Stimulated activated CD8-positive, alpha-beta memory T cell treated with anti-CD3 and anti-CD28 coated beads, Interleukin-12 subunit alpha, Interleukin-12 subunit beta, amount 100 ng/mL, for 1 hour (primary cell): ENCODE measurements around the gene TTL.
"Not testable (repeated sequence)": the region's sequence is repeated elsewhere in the genome, so short reads cannot be mapped to it uniquely, and the experiment has no call there.

Experiments used
- DNase-seq: peaks from one replicate; pipeline ENCODE4 v3.0.0-alpha.2; 2020; ENCODE audit warnings: low read depth

The TTL gene

DNA sequence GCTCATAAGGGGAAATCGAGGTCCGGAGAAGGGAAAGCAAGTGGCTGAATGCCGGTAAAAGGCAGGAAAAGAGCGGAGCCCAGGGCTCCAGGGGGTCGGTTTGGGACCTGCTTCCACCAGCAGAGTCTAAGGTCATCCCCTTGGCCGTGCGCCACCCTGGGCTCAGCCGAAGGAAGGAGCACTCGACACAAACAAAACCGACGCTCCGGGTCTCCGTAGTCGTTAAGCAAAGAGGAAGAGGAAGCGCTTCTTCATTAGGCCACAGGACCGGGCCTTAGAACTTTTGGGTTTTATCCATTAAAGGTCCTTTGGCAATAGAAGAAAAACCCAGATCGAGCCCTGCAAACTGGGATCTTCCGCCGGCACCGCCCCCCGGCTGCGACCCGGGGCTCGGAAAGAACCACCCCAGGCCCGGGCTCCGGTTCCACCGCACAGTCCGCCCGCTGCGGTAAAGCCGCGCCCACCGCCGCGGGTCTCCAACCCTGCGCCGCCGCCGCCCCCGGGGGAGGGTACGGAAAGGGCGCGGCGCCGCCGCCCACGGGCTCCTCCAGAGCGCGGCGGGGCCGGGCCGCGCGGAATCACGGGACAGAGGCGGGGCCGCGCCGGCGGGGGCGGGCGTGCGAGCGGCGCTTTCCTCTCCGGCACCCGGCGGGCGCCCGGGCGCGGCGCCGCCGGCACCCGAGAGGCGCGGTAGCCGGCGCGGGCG, at the start of gene TTL:
TSS of gene TTL (plus strand) at position 629 of the 706 bp plus-strand sequence. CDS start 189 bp downstream, outside the sequence.
- peak; percentile 60 for DNase-seq

GRCh38 chr2:112432390-112432734, 49.6 kb upstream of the TTL start:
- not testable (repeated sequence) for DNase-seq

- not testable (repeated sequence) for DNase-seq
These were observed 49.0 kb upstream of the TTL start for GRCh38 chr2:112432735-112433479.

GRCh38 chr2:112433480-112433879, 48.5 kb upstream of the TTL start, which contains the start of gene RGPD8:
TSS of gene RGPD8 (minus strand) at chr2:112433645. CDS start at chr2:112433453, 192 bp downstream.
- DNase-seq: peak; percentile 72

DNA sequence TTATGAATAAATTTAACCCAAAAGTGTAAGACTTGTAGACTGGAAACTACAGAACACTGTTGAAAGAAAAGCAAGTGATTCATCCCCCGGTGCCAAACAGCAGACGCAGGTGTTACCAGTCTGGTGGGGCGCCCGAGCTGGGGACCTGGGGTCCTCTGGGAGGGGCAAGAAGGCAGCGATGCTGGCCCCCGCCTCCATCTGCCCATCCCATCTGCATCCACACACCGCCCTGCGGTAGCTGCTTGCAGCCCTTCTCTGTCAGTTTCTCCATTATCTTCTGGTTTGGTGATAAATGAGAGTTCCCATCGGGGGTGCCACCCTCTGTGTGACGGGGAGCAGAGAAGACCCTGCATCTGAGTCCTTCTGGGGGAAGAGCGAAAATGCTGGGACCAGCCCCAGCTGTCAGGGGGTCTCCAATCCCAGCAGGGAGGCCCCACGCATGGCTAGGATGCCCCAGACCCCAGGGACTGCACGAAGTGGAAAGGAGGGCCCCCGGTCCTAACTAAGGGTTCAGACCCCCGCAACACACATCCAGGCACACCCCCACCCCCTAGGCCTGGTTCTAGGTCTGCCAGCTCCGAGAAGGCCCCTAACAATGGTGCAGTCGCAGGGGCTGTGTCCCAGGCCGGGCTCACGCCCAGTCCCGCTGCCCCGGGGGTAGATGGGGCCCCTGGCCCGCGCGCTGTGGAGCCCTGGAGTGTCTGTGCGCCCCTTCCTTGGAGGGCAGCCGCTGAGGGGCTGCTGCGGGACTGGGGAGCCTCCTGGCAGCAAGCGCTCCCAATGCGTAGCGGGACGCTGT, 47.8 kb upstream of the TTL start:
- DNase-seq: no peak

- DNase-seq: not testable (repeated sequence)
These were observed 46.9 kb upstream of the TTL start for GRCh38 chr2:112434890-112435715.

DNA sequence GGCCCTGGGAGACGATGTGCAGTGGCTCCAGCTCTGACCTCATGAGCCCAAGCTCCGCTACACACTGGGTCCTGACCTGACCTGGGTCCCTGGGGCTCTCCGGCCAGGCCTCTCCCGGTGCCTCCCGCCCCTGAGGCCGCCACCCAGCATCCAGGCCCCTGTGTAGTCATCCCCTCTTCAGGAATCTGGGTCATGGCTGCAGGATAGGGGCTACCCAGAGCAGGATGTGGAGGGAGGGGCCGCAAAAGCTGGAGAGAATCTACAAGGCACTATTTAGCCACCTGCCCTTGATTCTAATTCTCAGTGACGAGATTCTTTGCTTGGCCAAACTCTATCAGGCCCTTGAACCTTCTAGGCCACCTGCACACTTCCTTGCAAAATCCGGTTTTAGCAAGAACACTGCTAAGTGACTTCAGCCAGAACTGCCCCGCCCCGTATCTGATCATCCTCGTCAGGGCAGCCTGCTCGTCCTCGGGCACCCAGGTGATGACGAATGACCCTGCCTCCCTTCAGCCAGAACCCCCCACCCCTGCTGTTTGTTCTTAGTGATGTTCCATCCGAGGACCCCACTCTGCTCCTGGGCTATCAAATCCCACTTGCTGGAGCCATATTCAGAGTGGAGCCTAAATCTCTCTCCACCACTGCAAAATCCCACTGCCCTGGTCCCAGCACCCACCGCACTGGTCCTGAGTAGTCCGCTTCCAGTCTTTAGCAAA, 46.1 kb upstream of the TTL start:
- not testable (repeated sequence) for DNase-seq

GRCh38 chr2:112436993-112437392, 45.0 kb upstream of the TTL start:
- not testable (repeated sequence) for DNase-seq

GRCh38 chr2:112437405-112437831, 44.5 kb upstream of the TTL start:
- not testable (repeated sequence) for DNase-seq

DNA sequence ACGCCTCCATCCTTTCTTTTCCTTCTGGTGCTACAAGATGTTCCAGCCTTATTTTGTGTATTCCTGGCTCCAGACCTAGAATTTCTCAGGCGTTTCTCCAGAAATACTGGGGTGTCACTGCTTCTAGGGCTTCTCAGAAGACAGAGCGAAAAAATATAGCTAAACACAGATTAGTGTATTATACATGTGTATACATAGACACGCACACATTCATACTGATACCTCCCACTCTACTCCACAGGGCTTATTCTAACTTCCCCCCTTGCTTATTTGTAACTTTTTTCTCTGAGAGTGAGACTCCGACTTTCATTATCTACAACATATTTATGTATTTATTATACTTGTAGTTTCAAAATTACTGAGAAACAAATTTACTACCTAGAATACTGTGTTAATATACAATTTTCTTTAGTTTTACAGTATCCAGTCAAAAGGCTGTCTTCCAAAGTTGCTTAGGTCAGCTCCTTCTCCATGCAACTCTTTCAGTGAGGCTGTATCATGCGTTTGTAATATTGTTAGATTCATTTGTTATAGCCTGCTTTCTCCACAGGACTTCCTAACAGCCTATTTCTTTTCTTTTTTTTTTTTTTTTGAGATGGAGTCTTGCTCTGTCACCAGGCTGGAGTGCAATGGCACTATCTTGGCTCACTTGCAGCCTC, 43.2 kb upstream of the TTL start:
- not testable (repeated sequence) for DNase-seq

DNA sequence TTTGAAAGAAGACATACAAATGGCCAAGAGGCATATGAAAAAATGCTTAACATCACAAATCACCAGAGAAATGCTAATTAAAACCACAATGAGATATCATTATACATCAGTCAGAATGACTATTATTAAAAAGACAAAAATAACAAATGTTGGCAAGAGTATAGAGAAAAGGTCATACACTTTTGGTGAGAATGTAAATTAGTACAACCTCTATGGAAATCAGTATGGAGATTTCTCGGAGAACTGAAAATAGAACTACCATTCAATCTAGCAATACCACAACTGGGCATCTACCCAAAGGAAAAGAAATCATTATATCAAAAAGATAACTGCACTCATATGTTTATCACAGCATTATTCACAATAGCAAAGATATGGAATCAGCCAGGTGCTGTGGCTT, 37.7 kb upstream of the TTL start:
- not testable (repeated sequence) for DNase-seq

DNA sequence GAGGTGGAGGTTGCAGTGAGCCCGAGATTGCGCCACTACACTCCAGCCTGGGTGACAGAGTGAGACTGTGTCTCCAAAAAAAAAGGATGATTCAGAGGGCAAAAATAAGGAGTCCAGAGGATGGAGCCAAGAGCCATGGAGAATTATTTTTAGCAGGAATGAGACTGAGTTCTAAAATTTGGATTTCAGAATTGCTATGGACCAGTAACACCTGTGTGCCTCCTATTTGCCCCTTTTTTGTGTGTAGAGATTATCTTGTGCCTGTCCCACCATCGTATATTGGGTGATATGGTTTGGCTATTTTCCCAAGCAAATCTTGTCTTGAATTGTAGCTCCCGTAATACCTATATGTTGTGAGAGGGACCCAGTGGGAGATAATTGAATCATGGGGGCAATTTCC, 32.1 kb upstream of the TTL start:
- DNase-seq: no peak

DNA sequence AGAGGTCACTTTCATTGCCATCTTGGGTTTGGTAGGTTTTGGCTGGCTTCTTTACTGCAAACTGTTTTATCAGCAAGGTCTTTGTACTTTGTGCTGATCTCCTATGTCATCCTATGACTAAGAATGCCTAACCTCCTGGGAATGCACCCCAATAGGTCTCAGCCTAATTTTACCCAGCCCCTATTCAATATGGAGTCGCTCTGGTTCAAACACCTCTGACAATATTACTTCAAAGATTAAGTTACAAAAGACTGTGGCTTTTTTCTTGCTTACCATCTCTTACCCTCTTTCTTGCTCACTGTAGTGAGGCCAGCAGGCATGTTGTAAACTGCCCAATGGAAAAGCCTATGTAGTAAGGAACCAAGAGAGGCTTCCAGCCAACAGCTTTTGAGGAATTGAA, 30.6 kb upstream of the TTL start:
- DNase-seq: no peak

- DNase-seq: no peak
These were observed 27.4 kb upstream of the TTL start for GRCh38 chr2:112454586-112454985.

DNA sequence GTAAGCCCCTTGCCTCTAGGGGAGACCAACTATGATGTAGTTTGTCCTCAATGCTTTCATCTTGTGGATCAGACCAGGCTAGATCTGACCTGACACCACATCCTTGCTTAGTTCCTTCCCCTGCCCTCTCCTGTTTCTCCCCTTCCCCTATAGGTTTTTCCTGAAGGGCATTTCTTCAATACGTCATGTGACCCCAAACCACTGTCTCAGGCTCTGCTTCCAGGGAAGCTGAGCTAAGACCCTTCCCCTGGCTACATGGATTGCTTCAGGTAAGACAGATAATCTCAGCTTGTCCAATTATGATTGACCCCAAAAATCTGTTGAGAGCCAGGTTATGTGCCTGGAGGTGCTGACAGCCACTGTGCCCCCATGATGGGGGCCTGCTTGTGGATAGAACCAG, 22.6 kb upstream of the TTL start:
- no peak for DNase-seq

DNA sequence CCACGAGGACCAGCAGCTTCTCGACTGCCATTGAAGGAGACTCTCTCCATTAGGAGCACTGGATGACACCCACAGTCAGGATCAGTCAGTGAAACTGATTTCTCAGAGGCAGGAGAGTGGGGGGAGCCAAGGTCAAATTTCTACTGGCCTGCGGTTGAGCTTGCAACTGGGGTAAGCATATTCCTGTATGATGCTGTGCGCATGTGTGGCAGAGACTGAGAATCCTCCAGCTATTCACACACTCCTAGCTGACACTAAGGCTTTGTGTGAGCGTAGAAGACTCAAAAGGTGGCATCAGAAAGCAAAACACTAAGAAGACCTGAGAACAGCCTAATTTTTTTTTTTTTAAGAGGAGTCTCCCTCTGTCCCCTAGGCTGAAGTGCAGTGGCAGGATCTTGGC, 19.8 kb upstream of the TTL start:
- no peak for DNase-seq

DNA sequence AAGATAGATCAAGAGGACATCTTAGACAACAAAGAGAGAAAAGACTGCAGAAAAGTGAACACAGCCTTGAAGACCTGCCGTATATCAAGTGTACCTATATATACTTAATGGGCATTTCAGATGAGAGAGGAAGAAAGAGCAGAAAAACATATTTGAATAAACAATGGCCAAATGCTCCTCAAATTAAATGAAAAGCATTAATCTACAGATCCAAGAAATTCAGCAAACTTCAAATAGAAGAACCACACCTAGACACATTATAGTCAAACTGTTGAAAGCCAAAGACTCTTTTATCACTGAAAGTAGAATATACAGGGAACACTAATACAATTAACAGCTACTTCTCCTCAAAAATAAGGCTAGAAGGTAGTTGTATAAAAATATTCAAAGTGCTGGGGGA, 18.7 kb upstream of the TTL start:
- DNase-seq: no peak

- no peak for DNase-seq
These were observed 16.6 kb upstream of the TTL start for GRCh38 chr2:112465382-112465781.

- DNase-seq: no peak
These were observed 9.3 kb upstream of the TTL start for GRCh38 chr2:112472547-112473263.
